SH-SY5Y (cell line): ENCODE results near the gene TP53I11.

ENCODE experiments used
- GATA2 ChIP-seq: IDR thresholded peaks from 2 replicates; pipeline ENCODE4 v1.6.1; 2011; ENCODE audit warnings: mild to moderate bottlenecking, low read depth, low read length
- GATA3 ChIP-seq: IDR thresholded peaks from 2 replicates; pipeline ENCODE4 v1.6.1; 2011; ENCODE audit warnings: low read depth, mild to moderate bottlenecking, low read length, moderate library complexity

DNA sequence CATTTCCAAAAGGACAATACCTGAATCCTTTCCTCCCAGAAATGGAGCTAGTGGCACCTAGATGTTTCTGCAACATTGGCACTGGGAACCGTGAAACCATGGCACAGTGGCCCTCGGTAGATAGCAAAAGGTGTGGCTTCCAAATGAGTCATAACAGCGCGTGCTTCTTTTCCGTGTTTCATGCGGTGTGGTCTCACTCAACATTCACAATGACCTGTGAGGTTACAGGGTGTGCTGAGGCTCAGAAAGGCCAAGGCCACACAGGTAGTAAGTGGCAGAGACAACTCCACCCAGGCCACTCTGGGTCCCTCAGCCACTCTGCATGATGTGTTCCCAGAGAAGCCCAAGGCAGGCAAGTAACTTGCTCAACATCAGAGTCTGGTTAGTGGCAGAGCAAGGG is 67.4 kb downstream of the TP53I11 start:
- TF ChIP-seq GATA3 (no peak), GATA2 (no peak)
